ENCODE measurements around the gene ALDH3B1. TPM values are rescaled to one million over a fixed set of nuclear protein-coding genes. Genes with fewer than 3 reads are reported as not detected.
"Not testable (repeated sequence)": the region's sequence is repeated elsewhere in the genome, so short reads cannot be mapped to it uniquely, and the experiment has no call there.

Gene ALDH3B1
- total and polyA plus RNA-seq, 5 donors from 2014 or later = not detected

DNA sequence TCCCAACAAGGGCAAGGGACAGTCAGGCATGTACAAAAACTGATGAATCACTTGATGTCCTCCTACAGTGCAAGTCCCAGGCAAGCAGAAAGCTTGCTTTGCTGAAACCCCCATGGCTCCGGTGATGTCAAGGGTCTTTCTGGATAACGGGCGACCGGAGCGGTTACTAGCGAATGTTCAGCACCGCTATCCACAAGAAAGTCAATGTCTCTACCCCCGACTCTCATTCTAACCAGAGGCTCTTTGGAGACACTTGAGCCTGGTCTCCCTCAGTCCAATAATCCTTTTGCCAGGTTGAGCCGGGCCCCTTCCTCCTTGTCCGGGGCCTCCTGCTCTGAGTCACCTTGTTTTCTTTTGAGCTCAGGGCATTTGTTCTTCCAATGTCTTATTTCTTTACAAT is 28.9 kb upstream of the ALDH3B1 start:
- H3K9me3 Mint-ChIP-seq; DNase-seq; H3K4me3 ChIP-seq (ENCODE audit: low read depth, low read length); ATAC-seq (ENCODE audit: low read depth in 2 of 2); H3K4me1 ChIP-seq (ENCODE audit: control insufficient read depth, insufficient read depth, low read length, poor library complexity, severe bottlenecking); H3K4me3 Mint-ChIP-seq; H3K36me3 Mint-ChIP-seq; H3K36me3 ChIP-seq (ENCODE audit: control insufficient read depth, insufficient read depth, low read length); H3K27ac Mint-ChIP-seq; H3K27me3 ChIP-seq (ENCODE audit: control insufficient read depth, insufficient read depth, low read length); H3K27ac ChIP-seq (ENCODE audit: insufficient read depth, low read length, poor library complexity, severe bottlenecking); H3K4me1 Mint-ChIP-seq; H3K9me3 ChIP-seq (ENCODE audit: control insufficient read depth in 2 of 2, low read length in 2 of 2): not testable (repeated sequence)
- H3K27me3 Mint-ChIP-seq = peaks cover 25% of the 10 kb centered on the region

DNA sequence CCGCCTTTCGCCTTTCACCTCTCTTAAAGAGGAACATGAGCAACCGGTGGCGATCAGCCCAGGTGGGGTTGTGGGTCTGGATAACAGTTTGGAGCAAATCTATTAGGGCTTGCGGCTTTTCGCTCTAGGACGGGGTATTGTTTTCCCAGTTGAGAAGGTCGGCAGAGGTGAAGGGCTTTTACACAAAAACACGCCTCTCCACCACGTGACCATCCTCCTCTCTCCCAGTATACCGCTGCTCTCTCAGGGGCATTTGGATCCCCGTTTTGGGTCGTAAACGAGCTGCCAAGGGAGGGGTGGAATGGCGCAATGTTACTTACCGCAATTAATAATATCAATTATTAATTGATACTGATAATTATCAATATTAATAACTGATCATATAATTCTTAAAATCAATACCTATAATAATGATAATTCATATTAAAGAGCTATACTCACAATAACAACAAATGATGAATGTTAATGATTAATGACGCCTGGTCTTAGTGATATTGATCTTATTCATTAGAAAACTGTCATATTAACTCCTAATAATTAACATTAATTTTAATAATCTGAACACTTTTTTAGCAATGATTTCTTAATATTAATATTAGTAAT is 27.8 kb upstream of the ALDH3B1 start:
- not testable (repeated sequence) for H3K36me3 ChIP-seq (ENCODE audit: control insufficient read depth, insufficient read depth, low read length); H3K27ac ChIP-seq (ENCODE audit: insufficient read depth, low read length, poor library complexity, severe bottlenecking); H3K4me3 ChIP-seq (ENCODE audit: low read depth, low read length); H3K27ac Mint-ChIP-seq; H3K9me3 ChIP-seq (ENCODE audit: control insufficient read depth in 2 of 2, low read length in 2 of 2); ATAC-seq (ENCODE audit: low read depth in 2 of 2); H3K9me3 Mint-ChIP-seq; H3K4me1 Mint-ChIP-seq; H3K4me3 Mint-ChIP-seq; DNase-seq; H3K4me1 ChIP-seq (ENCODE audit: control insufficient read depth, insufficient read depth, low read length, poor library complexity, severe bottlenecking); H3K36me3 Mint-ChIP-seq; H3K27me3 ChIP-seq (ENCODE audit: control insufficient read depth, insufficient read depth, low read length)
- peaks cover 24% of the 10 kb centered on the region for H3K27me3 Mint-ChIP-seq

DNA sequence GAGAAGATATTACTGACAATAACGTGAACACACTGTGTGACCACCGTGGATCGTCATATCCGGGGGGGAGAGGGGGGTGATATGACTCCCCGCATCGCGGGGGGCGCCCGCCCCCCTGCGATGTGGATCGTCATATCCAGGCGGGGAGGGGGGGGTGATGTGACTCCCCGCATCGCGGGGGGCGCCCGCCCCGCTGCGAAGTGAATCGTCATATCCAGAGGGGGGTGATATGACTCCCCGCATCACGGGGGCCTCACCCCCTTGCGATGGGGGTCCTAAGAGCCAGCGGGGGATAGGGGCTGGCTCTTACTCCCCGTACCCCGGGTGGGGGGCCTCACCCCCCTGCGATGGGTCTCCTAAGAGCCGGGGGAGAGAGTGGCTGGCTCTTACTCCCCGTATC is 26.2 kb upstream of the ALDH3B1 start:
- no peaks in the 10 kb centered on the region for H3K36me3 ChIP-seq (ENCODE audit: control insufficient read depth, insufficient read depth, low read length)

GRCh38 chr11:67985302-67985701 is 24.8 kb upstream of the ALDH3B1 start:
- H3K27me3 ChIP-seq (ENCODE audit: control insufficient read depth, insufficient read depth, low read length); H3K4me3 ChIP-seq (ENCODE audit: low read depth, low read length); H3K9me3 Mint-ChIP-seq; H3K36me3 ChIP-seq (ENCODE audit: control insufficient read depth, insufficient read depth, low read length); DNase-seq; H3K36me3 Mint-ChIP-seq; H3K4me1 ChIP-seq (ENCODE audit: control insufficient read depth, insufficient read depth, low read length, poor library complexity, severe bottlenecking); H3K27ac ChIP-seq (ENCODE audit: insufficient read depth, low read length, poor library complexity, severe bottlenecking); H3K9me3 ChIP-seq (ENCODE audit: control insufficient read depth in 2 of 2, low read length in 2 of 2); H3K27ac Mint-ChIP-seq; H3K4me3 Mint-ChIP-seq; ATAC-seq (ENCODE audit: low read depth in 2 of 2); H3K4me1 Mint-ChIP-seq: not testable (repeated sequence)
- H3K27me3 Mint-ChIP-seq = peaks cover 10% of the 10 kb centered on the region

More for the DNA sequence above, 26.2 kb upstream of the ALDH3B1 start:
- DNase-seq (no peak), ATAC-seq (ENCODE audit: low read depth in 2 of 2) (no peak)
- no peak overlapping the region for H3K4me3 ChIP-seq (ENCODE audit: low read depth, low read length)
- Mint-ChIP-seq H3K9me3 (no peaks in the 10 kb centered on the region), H3K27ac (no peak overlapping the region), H3K4me1 (no peaks in the 10 kb centered on the region), H3K36me3 (no peaks in the 10 kb centered on the region), H3K4me3 (no peak overlapping the region), H3K27me3 (peaks cover 10% of the 10 kb centered on the region)
- H3K9me3 ChIP-seq (ENCODE audit: control insufficient read depth in 2 of 2, low read length in 2 of 2) = no peaks in the 10 kb centered on the region
- H3K27ac ChIP-seq (ENCODE audit: insufficient read depth, low read length, poor library complexity, severe bottlenecking) = no peak overlapping the region
- no peaks in the 10 kb centered on the region for H3K4me1 ChIP-seq (ENCODE audit: control insufficient read depth, insufficient read depth, low read length, poor library complexity, severe bottlenecking)
- H3K27me3 ChIP-seq (ENCODE audit: control insufficient read depth, insufficient read depth, low read length) = no peaks in the 10 kb centered on the region

DNA sequence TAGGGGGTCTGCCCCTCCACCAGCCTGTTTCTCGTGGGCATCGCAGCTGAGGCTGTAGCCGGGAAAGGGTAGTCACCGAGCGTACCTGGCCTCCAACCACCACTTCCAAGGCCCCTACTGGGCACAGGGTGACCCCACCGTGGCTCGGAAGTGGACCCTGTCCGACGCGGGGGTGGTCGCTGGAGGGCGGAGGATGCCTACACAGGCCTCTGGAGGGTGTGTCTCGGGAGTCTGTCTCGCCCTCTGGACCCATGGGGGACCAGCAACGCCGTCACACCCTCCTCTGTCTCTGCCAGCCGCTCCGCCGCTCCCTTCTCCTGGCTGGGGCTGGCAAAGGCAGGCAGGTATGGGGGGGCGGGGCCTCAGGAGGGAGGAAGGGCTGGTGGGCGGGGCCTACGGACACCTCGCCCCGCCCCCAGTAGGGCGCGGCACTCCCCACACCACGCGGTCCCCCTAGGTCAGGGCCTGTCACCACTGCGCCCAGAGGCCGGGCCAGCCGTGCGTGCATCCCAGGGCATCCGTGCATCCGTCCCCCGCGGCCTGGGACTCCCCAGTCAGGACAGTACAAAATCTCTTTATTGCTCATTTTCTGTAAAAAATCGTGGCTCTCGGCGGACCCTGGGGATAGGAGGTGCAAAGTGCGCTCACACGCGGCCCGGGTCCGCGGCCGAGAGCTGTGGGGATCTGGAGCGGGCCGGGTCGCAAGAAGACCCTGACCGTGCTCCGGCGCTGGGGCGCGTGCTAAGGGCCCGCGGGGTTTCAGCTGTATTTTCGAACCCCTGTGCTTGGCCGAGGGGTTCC is 19.4 kb upstream of the ALDH3B1 start:
- H3K4me3 Mint-ChIP-seq; H3K36me3 ChIP-seq (ENCODE audit: control insufficient read depth, insufficient read depth, low read length); H3K36me3 Mint-ChIP-seq; H3K27ac ChIP-seq (ENCODE audit: insufficient read depth, low read length, poor library complexity, severe bottlenecking); H3K27me3 ChIP-seq (ENCODE audit: control insufficient read depth, insufficient read depth, low read length); DNase-seq; H3K4me1 Mint-ChIP-seq; H3K9me3 Mint-ChIP-seq; H3K4me1 ChIP-seq (ENCODE audit: control insufficient read depth, insufficient read depth, low read length, poor library complexity, severe bottlenecking); H3K9me3 ChIP-seq (ENCODE audit: control insufficient read depth in 2 of 2, low read length in 2 of 2); H3K4me3 ChIP-seq (ENCODE audit: low read depth, low read length); H3K27ac Mint-ChIP-seq; H3K27me3 Mint-ChIP-seq; ATAC-seq (ENCODE audit: low read depth in 2 of 2): not testable (repeated sequence)

GRCh38 chr11:67991347-67992121 is 18.6 kb upstream of the ALDH3B1 start:
- not testable (repeated sequence) for H3K36me3 Mint-ChIP-seq; H3K9me3 ChIP-seq (ENCODE audit: control insufficient read depth in 2 of 2, low read length in 2 of 2); ATAC-seq (ENCODE audit: low read depth in 2 of 2); H3K9me3 Mint-ChIP-seq; H3K36me3 ChIP-seq (ENCODE audit: control insufficient read depth, insufficient read depth, low read length); H3K27me3 Mint-ChIP-seq; H3K4me1 ChIP-seq (ENCODE audit: control insufficient read depth, insufficient read depth, low read length, poor library complexity, severe bottlenecking); H3K27ac Mint-ChIP-seq; H3K27ac ChIP-seq (ENCODE audit: insufficient read depth, low read length, poor library complexity, severe bottlenecking); H3K27me3 ChIP-seq (ENCODE audit: control insufficient read depth, insufficient read depth, low read length); H3K4me3 ChIP-seq (ENCODE audit: low read depth, low read length); H3K4me3 Mint-ChIP-seq; DNase-seq; H3K4me1 Mint-ChIP-seq

GRCh38 chr11:67993821-67994220 is 16.3 kb upstream of the ALDH3B1 start:
- H3K27ac ChIP-seq (ENCODE audit: insufficient read depth, low read length, poor library complexity, severe bottlenecking); H3K4me3 ChIP-seq (ENCODE audit: low read depth, low read length); H3K4me1 ChIP-seq (ENCODE audit: control insufficient read depth, insufficient read depth, low read length, poor library complexity, severe bottlenecking); H3K27me3 Mint-ChIP-seq; ATAC-seq (ENCODE audit: low read depth in 2 of 2); H3K36me3 Mint-ChIP-seq; H3K27me3 ChIP-seq (ENCODE audit: control insufficient read depth, insufficient read depth, low read length); H3K36me3 ChIP-seq (ENCODE audit: control insufficient read depth, insufficient read depth, low read length); H3K4me3 Mint-ChIP-seq; H3K9me3 ChIP-seq (ENCODE audit: control insufficient read depth in 2 of 2, low read length in 2 of 2); H3K9me3 Mint-ChIP-seq: not testable (repeated sequence)
- Mint-ChIP-seq H3K27ac (peak overlapping the region in 1 of 3 donors; percentile 41), H3K4me1 (peaks cover 0 to 16% (median 5%) of the 10 kb centered on the region in 4 donors)
- DNase-seq = peak in 2 of 3 donors; percentile 23 to 68
